Right atrium auricular region (tissue), 2 donors: ENCODE measurements around the gene SEMA3C. TPM values are rescaled to one million over a fixed set of nuclear protein-coding genes. Genes with fewer than 3 reads are reported as not detected.

ENCODE experiments used
- DNase-seq: peaks from one replicate; pipeline ENCODE4 v3.0.0-alpha.2; 2019; ENCODE audit warnings: low spot score
- H3K27ac ChIP-seq, 2 donors: fragments of 200-600 bp; sonication (generic); 1 replicate in 1 of 2; 2 replicates in 1 of 2; pipeline ENCODE4 v1.5.1; 2016 to 2019
- H3K27me3 ChIP-seq, 2 donors: fragments of 200-600 bp; sonication (generic); one replicate each; pipeline versions ENCODE4 v1.5.1 to v1.6.0; 2017 to 2019
- H3K36me3 ChIP-seq: fragments of 200-600 bp; sonication (generic); one replicate; pipeline ENCODE4 v1.5.1; 2016
- H3K4me1 ChIP-seq, 2 donors: fragments of 200-600 bp; sonication (generic); one replicate each; pipeline versions ENCODE4 v1.5.1 to v1.6.0; 2017 to 2019
- H3K4me3 ChIP-seq, 2 donors: fragments of 200-600 bp; sonication (generic); 1 replicate in 1 of 2; 2 replicates in 1 of 2; pipeline ENCODE4 v1.5.1; 2017 to 2019; ENCODE audit warnings: mild to moderate bottlenecking in 1 of 2, moderate library complexity in 1 of 2
- H3K9me3 ChIP-seq, 2 donors: fragments of 200-600 bp; sonication (generic); one replicate each; pipeline ENCODE4 v1.5.1; 2019
- CTCF ChIP-seq, 2 donors: fragments of 200-600 bp; sonication (generic); IDR thresholded peaks; one replicate each; pipeline ENCODE4 v1.5.1; 2019; ENCODE audit warnings: antibody characterized with exemption in 2 of 2
- total RNA-seq, 2 donors: library from RNA; depleted of rRNA; stranded (reverse); fragments of >200 nt; gene quantifications; one replicate each; pipeline ENCODE4 v1.1.0, GENCODE V29; 2016

Gene SEMA3C
- total RNA-seq, 2 donors from 2014 or later = 58.3 to 61.6 TPM

DNA sequence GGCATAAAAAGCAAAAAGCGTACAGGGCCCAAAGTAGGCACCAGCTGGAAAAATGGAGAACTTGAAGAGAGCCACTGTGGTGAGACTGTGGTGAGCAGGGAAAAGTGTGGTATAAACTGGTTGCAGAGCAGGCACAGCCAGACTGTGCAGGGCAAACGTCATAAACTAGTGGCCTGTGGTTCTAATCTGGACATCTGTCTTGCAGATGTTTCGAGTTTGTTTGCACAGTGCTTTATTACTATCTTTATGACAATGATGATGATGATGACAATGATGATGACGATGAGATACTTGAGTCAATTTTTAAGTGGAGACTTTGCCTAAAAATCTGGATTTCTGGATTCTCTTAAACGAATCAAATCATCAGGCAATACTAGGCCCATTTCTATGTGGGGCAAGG lies 45.7 kb downstream of the SEMA3C start:
- no peak overlapping the region for H3K4me3 ChIP-seq
- H3K27me3 ChIP-seq = no peaks in the 10 kb centered on the region
- H3K4me1 ChIP-seq = no peaks in the 10 kb centered on the region
- H3K36me3 ChIP-seq = no peaks in the 10 kb centered on the region
- no peak for DNase-seq
- no peaks in the 10 kb centered on the region for H3K9me3 ChIP-seq
- H3K27ac ChIP-seq = no peak overlapping the region
- no peak for TF ChIP-seq CTCF (IDR thresholded peaks at IDR 0.05)

DNA sequence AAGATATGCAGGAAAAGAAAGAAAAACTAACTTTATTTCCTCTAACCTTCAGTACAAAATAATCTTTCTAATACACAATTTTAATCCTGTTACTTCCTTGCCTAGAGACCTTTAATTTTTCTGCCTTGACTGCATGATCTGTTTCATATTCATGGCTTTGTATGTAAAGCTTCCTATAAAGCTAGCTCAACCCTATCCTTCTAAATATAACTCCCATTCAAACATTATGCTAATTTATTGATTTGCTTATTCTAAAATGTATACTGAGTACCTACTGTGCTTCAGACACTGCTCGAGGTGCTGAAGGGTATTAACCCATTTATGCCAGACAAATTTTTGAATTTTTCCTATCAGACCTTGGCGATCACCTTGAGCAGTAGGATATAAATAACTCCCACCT lies 47.6 kb downstream of the SEMA3C start:
- Histone ChIP-seq H3K27ac (no peak overlapping the region), H3K4me3 (no peak overlapping the region), H3K27me3 (no peaks in the 10 kb centered on the region), H3K9me3 (no peaks in the 10 kb centered on the region), H3K4me1 (no peaks in the 10 kb centered on the region), H3K36me3 (no peaks in the 10 kb centered on the region)
- TF ChIP-seq CTCF (IDR thresholded peaks at IDR 0.05) = no peak
- DNase-seq = no peak

GRCh38 chr7:80870813-80871212 lies 48.0 kb downstream of the SEMA3C start:
- no peak overlapping the region for H3K27ac ChIP-seq
- DNase-seq = no peak
- no peak for TF ChIP-seq CTCF (IDR thresholded peaks at IDR 0.05)
- H3K9me3 ChIP-seq = no peaks in the 10 kb centered on the region
- no peaks in the 10 kb centered on the region for H3K36me3 ChIP-seq
- no peak overlapping the region for H3K4me3 ChIP-seq
- no peaks in the 10 kb centered on the region for H3K4me1 ChIP-seq
- no peaks in the 10 kb centered on the region for H3K27me3 ChIP-seq

DNA sequence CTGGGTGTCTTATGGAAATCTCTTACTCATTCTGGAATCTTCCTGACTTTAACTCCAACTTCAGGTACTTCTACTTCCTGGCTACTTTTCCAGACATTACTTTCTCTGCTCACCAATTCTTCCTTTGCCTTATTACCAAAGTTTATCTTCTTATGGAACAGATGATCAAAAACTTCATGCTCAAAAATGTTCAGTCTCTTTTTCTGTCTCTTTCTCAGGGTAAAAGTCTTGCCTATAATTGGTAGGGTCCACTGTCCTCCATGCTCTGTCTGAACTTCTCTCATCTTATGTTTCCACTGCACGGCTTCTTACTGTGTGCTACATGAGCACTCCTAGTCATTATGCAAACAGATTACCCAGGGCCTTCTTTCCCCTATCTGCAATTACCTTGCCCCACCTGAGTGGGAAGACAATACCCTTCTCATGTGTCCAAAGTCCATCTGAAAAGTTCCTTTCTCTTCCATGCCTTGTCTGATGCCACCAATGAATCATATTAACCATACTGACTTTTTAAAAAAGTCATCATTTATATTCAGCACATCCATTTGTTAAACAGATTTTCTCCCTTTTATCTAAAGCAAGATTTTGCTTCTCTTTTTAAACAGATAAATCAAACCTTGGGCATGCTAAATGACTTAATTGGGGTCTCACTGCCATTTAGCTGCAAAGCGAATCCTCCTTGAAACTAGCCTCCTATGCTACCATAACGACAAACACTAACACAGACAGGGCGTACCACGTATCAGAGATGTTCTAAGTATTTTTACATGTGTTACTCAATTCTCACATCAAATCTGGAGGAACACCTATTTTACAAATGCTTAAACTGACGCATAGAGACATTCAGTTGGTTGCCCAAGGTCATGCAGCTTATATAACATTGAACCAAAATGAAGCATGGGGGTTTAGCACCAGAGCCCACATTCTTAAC lies 48.8 kb downstream of the SEMA3C start:
- Histone ChIP-seq H3K4me3 (no peak overlapping the region), H3K9me3 (no peaks in the 10 kb centered on the region), H3K27me3 (no peaks in the 10 kb centered on the region), H3K36me3 (no peaks in the 10 kb centered on the region), H3K4me1 (no peaks in the 10 kb centered on the region), H3K27ac (no peak overlapping the region)
- no peak for TF ChIP-seq CTCF (IDR thresholded peaks at IDR 0.05)
- no peak for DNase-seq

GRCh38 chr7:80869106-80869784 lies 49.6 kb downstream of the SEMA3C start:
- Histone ChIP-seq H3K27ac (no peak overlapping the region), H3K4me1 (no peaks in the 10 kb centered on the region), H3K4me3 (no peak overlapping the region), H3K9me3 (no peaks in the 10 kb centered on the region), H3K36me3 (no peaks in the 10 kb centered on the region), H3K27me3 (no peaks in the 10 kb centered on the region)
- TF ChIP-seq CTCF (IDR thresholded peaks at IDR 0.05) = no peak
- DNase-seq = no peak
